Ishikawa (cell line): Measurements from ENCODE around the gene AFF2.

Experiments
- CREB1 ChIP-seq: IDR thresholded peaks from 2 replicates; pipeline ENCODE4 v1.6.1; 2012; ENCODE audit warnings: low read depth
- EP300 ChIP-seq: IDR thresholded peaks from 2 replicates; pipeline ENCODE4 v1.6.1; 2012; ENCODE audit warnings: borderline replicate concordance
- FOXM1 ChIP-seq: IDR thresholded peaks from 2 replicates; pipeline ENCODE4 v1.6.1; 2012; ENCODE audit warnings: low read depth, borderline replicate concordance
- RAD21 ChIP-seq: IDR thresholded peaks from 2 replicates; pipeline ENCODE4 v1.6.1; 2012; ENCODE audit warnings: low read depth
- REST ChIP-seq: IDR thresholded peaks from 2 replicates; pipeline ENCODE4 v1.6.1; 2012; ENCODE audit warnings: low read depth, mild to moderate bottlenecking
- TAF1 ChIP-seq: IDR thresholded peaks from 2 replicates; pipeline ENCODE4 v1.6.1; 2012; ENCODE audit warnings: low read depth, mild to moderate bottlenecking
- YY1 ChIP-seq: IDR thresholded peaks from 2 replicates; pipeline ENCODE4 v1.6.1; 2012; ENCODE audit warnings: low read depth
- ZBTB7A ChIP-seq: IDR thresholded peaks from 2 replicates; pipeline ENCODE4 v1.6.1; 2012; ENCODE audit warnings: low read depth

GRCh38 chrX:148615491-148615890 lies 115.1 kb downstream of the AFF2 start:
- TF ChIP-seq EP300 = no peak
- no peak for TF ChIP-seq TAF1
- TF ChIP-seq REST = no peak
- no peak for TF ChIP-seq FOXM1
- TF ChIP-seq CREB1 = no peak
- TF ChIP-seq RAD21 = no peak
- no peak for TF ChIP-seq ZBTB7A
- TF ChIP-seq YY1 = no peak
